H1 (cell line): ENCODE measurements around the gene MED16. TPM values are rescaled to one million over a fixed set of nuclear protein-coding genes. Genes with fewer than 3 reads are reported as not detected.
"Not testable (repeated sequence)": the region's sequence is repeated elsewhere in the genome, so short reads cannot be mapped to it uniquely, and the experiment has no call there.

Experiments used
- CTCF ChIA-PET: fragments of 300-600 bp; sonication (Branson Sonifier 250); formaldehyde crosslinking; loops from one replicate; lab custom pipeline; 2021; ENCODE audit not compliant: partially characterized antibody; lab: Charles Lee
- POLR2A ChIA-PET: fragments of 300-600 bp; sonication (Branson Sonifier 250); formaldehyde crosslinking; loops from one replicate; lab custom pipeline; 2021; ENCODE audit warnings: inconsistent platforms; ENCODE audit not compliant: partially characterized antibody; lab: Charles Lee
- DNase-seq, 2 experiments: peaks; one replicate each; pipeline versions ENCODE4 v3.0.0 to v3.0.0-alpha.2; 2010 to 2022; ENCODE audit warnings: low spot score in 2 of 2, low read depth in 1 of 2, mixed read lengths in 1 of 2
- FAIRE-seq: peaks from 2 replicates; lab custom pipeline; 2011; peaks lifted over from hg19 to GRCh38; lab: Jason Lieb, UNC
- H2AFZ ChIP-seq: 2 replicates; pipeline ENCODE4 v1.8.1; 2012; ENCODE audit warnings: low read length, inconsistent platforms
- H2AK5ac ChIP-seq: 2 replicates; pipeline ENCODE4 v1.6.1; 2013; ENCODE audit warnings: low read depth, low read length
- H2BK120ac ChIP-seq: replicated peaks from 2 replicates; pipeline ENCODE3; 2013; ENCODE audit warnings: low read depth, low read length, inconsistent platforms
- H2BK12ac ChIP-seq: 2 replicates; pipeline ENCODE4 v1.6.1; 2013; ENCODE audit warnings: low read depth, low read length
- H2BK15ac ChIP-seq: 2 replicates; pipeline ENCODE4 v1.6.1; 2013; ENCODE audit warnings: low read length
- H2BK20ac ChIP-seq: 2 replicates; pipeline ENCODE4 v1.6.1; 2013; ENCODE audit warnings: low read length
- H2BK5ac ChIP-seq: 2 replicates; pipeline ENCODE4 v1.6.1; 2013; ENCODE audit warnings: low read depth, low read length
- H3K14ac ChIP-seq: 2 replicates; pipeline ENCODE4 v1.6.1; 2013; ENCODE audit warnings: inconsistent platforms; ENCODE audit not compliant: insufficient read length
- H3K18ac ChIP-seq: 2 replicates; pipeline ENCODE4 v1.6.1; 2013; ENCODE audit warnings: low read length; ENCODE audit errors: extremely low read depth
- H3K23ac ChIP-seq: 2 replicates; pipeline ENCODE4 v1.6.1; 2013; ENCODE audit warnings: inconsistent platforms; ENCODE audit not compliant: insufficient read length
- H3K23me2 ChIP-seq: 2 replicates; pipeline ENCODE4 v1.6.1; 2013; ENCODE audit warnings: low read depth, low read length
- H3K27ac ChIP-seq: 2 replicates; pipeline ENCODE4 v1.6.1; 2011; ENCODE audit warnings: low read depth, low read length, inconsistent platforms
- H3K27me3 ChIP-seq, 4 experiments: replicated peaks in 1 of 4; 1 replicate in 1 of 4; 2 replicates in 3 of 4; pipeline versions ENCODE4 v1.6.1 to v1.8.1; 2011 to 2013; ENCODE audit warnings: low read length in 3 of 4, mild to moderate bottlenecking in 3 of 4, inconsistent platforms in 2 of 4, mixed read lengths in 2 of 4, moderate library complexity in 1 of 4; ENCODE audit not compliant: control insufficient read depth in 3 of 4, insufficient read depth in 3 of 4; ENCODE audit errors: extremely low read depth in 1 of 4
- H3K36me3 ChIP-seq, 4 experiments: 2 replicates each; pipeline versions ENCODE4 v1.6.1 to v1.8.1; 2011 to 2013; ENCODE audit warnings: mild to moderate bottlenecking in 4 of 4, low read length in 3 of 4, moderate library complexity in 2 of 4, control low read depth in 1 of 4, inconsistent platforms in 1 of 4; ENCODE audit not compliant: insufficient read depth in 4 of 4, control insufficient read depth in 2 of 4
- H3K4ac ChIP-seq: replicated peaks from 2 replicates; pipeline ENCODE3; 2013; ENCODE audit warnings: low read length, low read depth, mixed read lengths, inconsistent platforms; ENCODE audit not compliant: insufficient read length
- H3K4me1 ChIP-seq, 4 experiments: replicated peaks in 1 of 4; 1 replicate in 1 of 4; 2 replicates in 3 of 4; pipeline versions ENCODE4 v1.6.1 to v1.8.1; 2011 to 2013; ENCODE audit warnings: low read length in 3 of 4, inconsistent platforms in 2 of 4, mixed read lengths in 1 of 4; ENCODE audit not compliant: insufficient read depth in 4 of 4, control insufficient read depth in 3 of 4
- H3K4me2 ChIP-seq, 2 experiments: 2 replicates each; pipeline versions ENCODE4 v1.6.1 to v1.8.1; 2011 to 2013; ENCODE audit warnings: low read depth in 2 of 2, low read length in 2 of 2, control low read depth in 1 of 2, inconsistent platforms in 1 of 2, mild to moderate bottlenecking in 1 of 2; ENCODE audit not compliant: insufficient read depth in 1 of 2
- H3K4me3 ChIP-seq, 4 experiments: fragments of 200-600, 300-600 bp in 1 of 4; sonication (generic), shearing (Covaris generic), sonication (Bioruptor Twin) in 1 of 4; 2 replicates each; pipeline versions ENCODE4 v1.5.1 to v1.8.1; 2011 to 2016; ENCODE audit warnings: low read length in 4 of 4, low read depth in 3 of 4, control low read depth in 2 of 4, inconsistent platforms in 2 of 4, mild to moderate bottlenecking in 2 of 4, mixed read lengths in 1 of 4, moderate library complexity in 1 of 4; ENCODE audit not compliant: insufficient read depth in 2 of 4; ENCODE audit errors: extremely low read depth in 1 of 4
- H3K56ac ChIP-seq: replicated peaks from 2 replicates; pipeline ENCODE3; 2013; ENCODE audit warnings: low read depth, mild to moderate bottlenecking, mixed read lengths, low read length, inconsistent platforms; ENCODE audit not compliant: insufficient read length
- H3K79me1 ChIP-seq: 2 replicates; pipeline ENCODE4 v1.6.1; 2013; ENCODE audit warnings: low read depth, low read length, control low read depth
- H3K79me2 ChIP-seq, 2 experiments: 2 replicates each; pipeline versions ENCODE4 v1.6.1 to v1.8.1; 2012 to 2013; ENCODE audit warnings: low read length in 2 of 2, mild to moderate bottlenecking in 2 of 2, inconsistent platforms in 1 of 2; ENCODE audit not compliant: insufficient read depth in 2 of 2, control insufficient read depth in 1 of 2
- H3K9ac ChIP-seq, 4 experiments: replicated peaks in 1 of 4; 1 replicate in 1 of 4; 2 replicates in 3 of 4; pipeline versions ENCODE4 v1.6.1 to v1.8.1; 2011 to 2013; ENCODE audit warnings: low read depth in 3 of 4, low read length in 3 of 4, control low read depth in 2 of 4, mild to moderate bottlenecking in 2 of 4, moderate library complexity in 2 of 4, inconsistent platforms in 1 of 4; ENCODE audit errors: extremely low read depth in 1 of 4
- H3K9me3 ChIP-seq, 2 experiments: 2 replicates each; pipeline versions ENCODE4 v1.6.1 to v1.8.1; 2012 to 2013; ENCODE audit warnings: mild to moderate bottlenecking in 2 of 2, moderate library complexity in 2 of 2, control low read depth in 1 of 2, inconsistent platforms in 1 of 2, low read depth in 1 of 2, low read length in 1 of 2, mixed read lengths in 1 of 2; ENCODE audit not compliant: insufficient read depth in 2 of 2
- H4K20me1 ChIP-seq, 2 experiments: replicated peaks in 1 of 2; 2 replicates each; pipeline versions ENCODE3 to v1.8.1; 2011 to 2013; ENCODE audit warnings: inconsistent platforms in 2 of 2, low read length in 2 of 2, mild to moderate bottlenecking in 1 of 2; ENCODE audit not compliant: insufficient read depth in 2 of 2, control insufficient read depth in 1 of 2
- H4K5ac ChIP-seq: 2 replicates; pipeline ENCODE4 v1.6.1; 2013; ENCODE audit warnings: low read length, low read depth, mixed read lengths, inconsistent platforms; ENCODE audit not compliant: insufficient read length
- H4K8ac ChIP-seq: 2 replicates; pipeline ENCODE4 v1.8.0; 2013; ENCODE audit warnings: mild to moderate bottlenecking, moderate library complexity, low read length, inconsistent platforms; ENCODE audit not compliant: insufficient read depth; ENCODE audit errors: extremely low read depth
- H4K91ac ChIP-seq: replicated peaks from 2 replicates; pipeline ENCODE3; 2013; ENCODE audit warnings: low read length, mixed read lengths, inconsistent platforms; ENCODE audit not compliant: insufficient read length
- ASH2L ChIP-seq: fragments of 200-600, 300-600 bp; sonication (generic); IDR thresholded peaks from one replicate; pipeline ENCODE4 v1.7.1; 2017; ENCODE audit warnings: low read length
- BCL11A ChIP-seq, 2 experiments: IDR thresholded peaks; one replicate each; pipeline ENCODE4 v1.6.1; 2011; ENCODE audit warnings: low read depth in 2 of 2, low read length in 2 of 2, mild to moderate bottlenecking in 2 of 2
- CEBPB ChIP-seq: IDR thresholded peaks from 2 replicates; pipeline ENCODE4 v1.6.1; 2012; ENCODE audit warnings: low read depth, low read length
- EGR1 ChIP-seq: IDR thresholded peaks from 2 replicates; pipeline ENCODE4 v1.6.1; 2011; ENCODE audit warnings: low read depth, low read length, borderline replicate concordance
- PHF8 ChIP-seq: fragments of 200-600 bp; sonication (generic); conservative IDR thresholded peaks from 2 replicates; pipeline ENCODE4 v1.7.1; 2012; ENCODE audit warnings: low read depth, mild to moderate bottlenecking, inconsistent platforms, low read length, moderate library complexity
- RFX5 ChIP-seq: IDR thresholded peaks from 2 replicates; pipeline ENCODE4 v1.6.1; 2011; ENCODE audit warnings: low read depth, low read length, improper control_type of control experiment, borderline replicate concordance
- WGBS, 2 experiments: shearing (Covaris generic) in 1 of 2; methylation state at CpG; one replicate each; pipeline versions ENCODE4 v1.1.6 to v1.1.7; 2013 to 2015; ENCODE audit warnings: low lambda C conversion rate in 2 of 2, mixed read lengths in 2 of 2, inconsistent platforms in 1 of 2, low coverage in 1 of 2, missing lambda C conversion rate in 1 of 2; ENCODE audit not compliant: insufficient replicate concordance in 2 of 2, insufficient coverage in 1 of 2, insufficient read length in 1 of 2; ENCODE audit errors: extremely low coverage in 1 of 2, missing lambda C conversion rate in 1 of 2; 5-methylcytosine and 5-hydroxymethylcytosine counted together
- polyA plus RNA-seq, 7 experiments: library from polyadenylated mRNA; depleted of rRNA in 3 of 7; stranded (reverse) in 5 of 7; unstranded in 2 of 7; fragments of >200 nt in 5 of 7; fragments of 200-250 nt in 2 of 7; gene quantifications; 1 replicate in 5 of 7; 2 replicates in 1 of 7; 4 replicates in 1 of 7; pipeline versions ENCODE4 v1.2.1 to v1.2.3, GENCODE V29; 2011 to 2013; ENCODE audit warnings: missing spikeins in 2 of 7, mixed read lengths in 2 of 7
- total RNA-seq: library from RNA; stranded (reverse); fragmentation: NEBNext Ultra II Directional; extraction: Animal tissue kit (Norgen Biotek cat#: 25700); gene quantifications from 2 replicates; pipeline ENCODE4 v1.2.1, GENCODE V29; 2021

MED16 gene
- total and polyA plus RNA-seq, 2 of the 8 experiments (the other 6 are each of a cell fraction or from before 2014, with no cell fraction given), result 51.0 to 67.2 TPM

GRCh38 chr19:879711-880438, 13.1 kb downstream of the MED16 start (continued):
- TF ChIP-seq CEBPB, result no peak
- TF ChIP-seq PHF8, result no peak
- no peak for TF ChIP-seq ASH2L
- no peak for TF ChIP-seq EGR1
- TF ChIP-seq BCL11A (IDR thresholded peaks at IDR 0.05; ENCODE audit: low read depth in 2 of 2, low read length in 2 of 2), result no peak
- TF ChIP-seq RFX5, result no peak

- not testable (repeated sequence) for H3K4me3 ChIP-seq, H3K9ac ChIP-seq, H2BK120ac ChIP-seq, H3K18ac ChIP-seq, H3K79me1 ChIP-seq, DNase-seq, H2BK12ac ChIP-seq, H4K8ac ChIP-seq, H2BK15ac ChIP-seq, H4K5ac ChIP-seq, H3K79me2 ChIP-seq, H3K56ac ChIP-seq, H3K9me3 ChIP-seq, H3K14ac ChIP-seq, H2BK20ac ChIP-seq, H4K91ac ChIP-seq, H3K23me2 ChIP-seq, H2BK5ac ChIP-seq, H3K27me3 ChIP-seq, H3K4ac ChIP-seq, H2AFZ ChIP-seq, H4K20me1 ChIP-seq, H3K23ac ChIP-seq, H3K4me2 ChIP-seq, FAIRE-seq, H3K4me1 ChIP-seq, H2AK5ac ChIP-seq, H3K27ac ChIP-seq
- ChIA-PET CTCF (interaction anchor here (0.7 to 3.2 kb wide), 7 partner anchors 9 to 273 kb away, joined by 3 to 12 read pairs (median 3); no protein-coding TSS in a partner anchor), POLR2A (interaction anchor here (0.6 to 11.5 kb wide), 6 partner anchors 11 to 184 kb away, joined by 3 to 82 read pairs (median 3); partner anchors contain the start of genes MED16, RNU6-9 and WDR18)
- peaks cover 0 to 14% (median 4%) of the 10 kb centered on the region in 4 experiments; a peak in 5 of 8 replicates for H3K36me3 ChIP-seq
- WGBS, 2 experiments, result 73% methylated on average over 10 of the region's 24 CpGs; no CpG with 5 or more reads in 1 of the 2 experiments
Measured at GRCh38 chr19:878751-879561, 14.0 kb downstream of the MED16 start.
